CD14-positive monocyte (primary cell): Measurements from ENCODE around the gene TNFAIP2. TPM values are rescaled to one million over a fixed set of nuclear protein-coding genes. Genes with fewer than 3 reads are reported as not detected.

Experiments
- DNase-seq, 3 donors: peaks; one replicate each; pipeline ENCODE4 v3.0.0-alpha.2; 2011 to 2022
- H2AFZ ChIP-seq: 2 replicates; pipeline ENCODE4 v1.6.0; 2012; ENCODE audit warnings: mild to moderate bottlenecking, low read depth, low read length, inconsistent platforms; ENCODE audit not compliant: insufficient read depth, poor library complexity, severe bottlenecking
- H3K27ac ChIP-seq, 2 donors: 1 replicate in 1 of 2; 2 replicates in 1 of 2; pipeline ENCODE4 v1.5.1; 2012 to 2013; ENCODE audit warnings: low read length in 2 of 2, control low read depth in 1 of 2, inconsistent platforms in 1 of 2, low read depth in 1 of 2, mild to moderate bottlenecking in 1 of 2
- H3K27me3 ChIP-seq, 2 donors: one replicate each; pipeline versions ENCODE4 v1.6.0 to v1.6.1; 2011 to 2013; ENCODE audit warnings: low read length in 2 of 2; ENCODE audit not compliant: control insufficient read depth in 2 of 2, insufficient read depth in 2 of 2
- H3K36me3 ChIP-seq, 2 donors: replicated peaks in 1 of 2; 1 replicate in 1 of 2; 2 replicates in 1 of 2; pipeline versions ENCODE4 v1.5.1 to v1.6.1; 2012 to 2013; ENCODE audit warnings: low read length in 2 of 2, control low read depth in 1 of 2, inconsistent platforms in 1 of 2, mild to moderate bottlenecking in 1 of 2; ENCODE audit not compliant: insufficient read depth in 2 of 2, control insufficient read depth in 1 of 2
- H3K4me1 ChIP-seq, 2 donors: 1 replicate in 1 of 2; 2 replicates in 1 of 2; pipeline versions ENCODE4 v1.5.1 to v1.6.1; 2012 to 2013; ENCODE audit warnings: low read length in 2 of 2, control low read depth in 1 of 2, inconsistent platforms in 1 of 2, mild to moderate bottlenecking in 1 of 2, moderate library complexity in 1 of 2; ENCODE audit not compliant: insufficient read depth in 2 of 2, control insufficient read depth in 1 of 2
- H3K4me2 ChIP-seq: replicated peaks from 2 replicates; pipeline ENCODE3; 2012; ENCODE audit warnings: low read length, moderate library complexity, mild to moderate bottlenecking; ENCODE audit not compliant: poor library complexity, severe bottlenecking; ENCODE audit errors: extremely low read depth
- H3K4me3 ChIP-seq, 3 experiments: fragments of 200-600 bp in 1 of 3; sonication (generic) in 1 of 3; replicated peaks in 1 of 3; 1 replicate in 2 of 3; 2 replicates in 1 of 3; pipeline ENCODE4 v1.5.1; 2011 to 2013; ENCODE audit warnings: low read length in 3 of 3, mild to moderate bottlenecking in 3 of 3, control low read depth in 2 of 3, low read depth in 2 of 3, inconsistent platforms in 1 of 3, moderate library complexity in 1 of 3
- H3K79me2 ChIP-seq: 2 replicates; pipeline ENCODE4 v1.6.0; 2012; ENCODE audit warnings: mild to moderate bottlenecking, control low read depth, inconsistent platforms, low read length, moderate library complexity; ENCODE audit not compliant: insufficient read depth
- H3K9ac ChIP-seq: 2 replicates; pipeline ENCODE4 v1.6.0; 2017; ENCODE audit warnings: low read length, mild to moderate bottlenecking; ENCODE audit not compliant: insufficient read depth, poor library complexity, severe bottlenecking
- H3K9me3 ChIP-seq, 2 donors: replicated peaks in 1 of 2; 1 replicate in 1 of 2; 2 replicates in 1 of 2; pipeline versions ENCODE4 v1.5.1 to v1.6.1; 2012 to 2013; ENCODE audit warnings: low read length in 2 of 2, control low read depth in 1 of 2; ENCODE audit not compliant: control insufficient read depth in 1 of 2, insufficient read depth in 1 of 2
- H4K20me1 ChIP-seq: 2 replicates; pipeline ENCODE4 v1.6.0; 2012; ENCODE audit warnings: mild to moderate bottlenecking, low read length, control low read depth, moderate library complexity; ENCODE audit not compliant: insufficient read depth
- H3K27ac Mint-ChIP-seq, 7 donors: one replicate each; pipeline ENCODE4 v1.8.0; 2020; ENCODE audit warnings: mild to moderate bottlenecking in 7 of 7, mixed read lengths in 7 of 7, moderate library complexity in 6 of 7, inconsistent platforms in 2 of 7
- H3K27me3 Mint-ChIP-seq, 3 donors: one replicate each; pipeline ENCODE4 v1.8.0; 2021 to 2022; ENCODE audit warnings: low read depth in 3 of 3, mild to moderate bottlenecking in 3 of 3, mixed read lengths in 3 of 3, moderate library complexity in 3 of 3, inconsistent platforms in 1 of 3
- H3K36me3 Mint-ChIP-seq, 2 donors: one replicate each; pipeline ENCODE4 v1.8.0; 2020; ENCODE audit warnings: mixed read lengths in 2 of 2, inconsistent platforms in 1 of 2, mild to moderate bottlenecking in 1 of 2
- H3K4me1 Mint-ChIP-seq: one replicate; pipeline ENCODE4 v1.8.0; 2020; ENCODE audit warnings: mild to moderate bottlenecking, mixed read lengths
- H3K4me3 Mint-ChIP-seq, 2 donors: one replicate each; pipeline ENCODE4 v1.8.0; 2020; ENCODE audit warnings: mild to moderate bottlenecking in 2 of 2, mixed read lengths in 2 of 2, moderate library complexity in 1 of 2
- H3K9me3 Mint-ChIP-seq, 7 donors: one replicate each; pipeline ENCODE4 v1.8.0; 2020 to 2022; ENCODE audit warnings: mixed read lengths in 7 of 7, mild to moderate bottlenecking in 6 of 7, moderate library complexity in 6 of 7, inconsistent platforms in 2 of 7
- CTCF ChIP-seq: fragments of 200-600 bp; IDR thresholded peaks from one replicate; pipeline ENCODE4 v1.8.0; 2022; ENCODE audit warnings: antibody characterized with exemption, mild to moderate bottlenecking
- WGBS: methylation state at CpG from one replicate; pipeline ENCODE4 v1.1.5; 2013; ENCODE audit warnings: missing lambda C conversion rate; ENCODE audit not compliant: insufficient coverage; 5-methylcytosine and 5-hydroxymethylcytosine counted together
- intact Hi-C, 2 donors: fragments of 100-400 bp; cut with micrococcal nuclease; formaldehyde crosslinking; loops; one replicate each; pipeline versions ENCODE4 v1.15.0 to v1.15.1; 2023
- polyA plus RNA-seq, 3 donors: library from polyadenylated mRNA; depleted of rRNA in 1 of 3; unstranded in 2 of 3; stranded (reverse) in 1 of 3; fragments of 300-500 nt in 2 of 3; fragments of >200 nt in 1 of 3; fragmentation: Illumina TruSeq in 2 of 3; gene quantifications; 1 replicate in 2 of 3; 2 replicates in 1 of 3; pipeline ENCODE4 v1.2.3, GENCODE V29; 2012 to 2021

The TNFAIP2 gene
- polyA plus RNA-seq, 3 donors: 41.5 to 1,807 (median 50.8) TPM

- Histone ChIP-seq H3K9me3 (peaks cover 0 to 11% of the 10 kb centered on the region in 2 donors), H2AFZ (no peak overlapping the region), H4K20me1 (no peaks in the 10 kb centered on the region), H3K4me1 (no peaks in the 10 kb centered on the region), H3K36me3 (no peaks in the 10 kb centered on the region), H3K4me3 (no peak overlapping the region), H3K27ac (no peak overlapping the region), H3K79me2 (no peaks in the 10 kb centered on the region), H3K9ac (no peak overlapping the region), H3K27me3 (no peaks in the 10 kb centered on the region), H3K4me2 (no peak overlapping the region)
- Mint-ChIP-seq H3K4me3 (no peak overlapping the region), H3K27me3 (peaks cover 0 to 11% (median 9%) of the 10 kb centered on the region in 3 donors), H3K27ac (no peak overlapping the region), H3K36me3 (no peaks in the 10 kb centered on the region), H3K4me1 (no peaks in the 10 kb centered on the region), H3K9me3 (peaks cover 8 to 24% (median 12%) of the 10 kb centered on the region in 7 donors)
- intact Hi-C loops: no loop called here
- no peak for DNase-seq
- 59% methylated on average over 5 of the region's 5 CpGs for WGBS
- no peak for TF ChIP-seq CTCF
Measured at GRCh38 chr14:103179094-103179493, 55.8 kb downstream of the TNFAIP2 start.

DNA sequence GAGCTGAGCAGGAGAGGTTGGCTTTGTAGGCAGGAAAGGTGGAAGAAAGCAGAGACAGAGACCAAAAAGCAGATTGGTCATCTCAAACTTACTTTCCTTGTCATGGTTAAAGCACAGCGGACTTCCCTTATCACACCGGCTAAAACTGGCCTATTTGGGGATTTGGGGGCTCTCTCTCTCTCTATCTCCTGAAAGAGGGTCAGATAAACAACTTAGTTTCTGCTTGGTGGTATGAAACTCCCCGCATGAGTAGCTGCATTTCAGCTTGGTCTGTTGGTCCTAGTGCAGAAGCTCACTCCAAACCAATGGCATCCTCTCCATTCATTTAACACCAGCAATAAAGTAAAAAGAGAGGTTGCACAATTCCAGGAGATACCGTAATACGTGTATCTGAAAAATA, 57.1 kb downstream of the TNFAIP2 start:
- H3K27ac Mint-ChIP-seq: no peak overlapping the region

More for the DNA sequence above, 57.1 kb downstream of the TNFAIP2 start:
- intact Hi-C loops: loop anchor here in 1 of 2 donors (10.0 kb wide), 1 partner anchor 106 kb away; no protein-coding TSS in a partner anchor
- no peak for TF ChIP-seq CTCF
- 80% methylated on average over 1 of the region's 5 CpGs for WGBS
- H3K9ac ChIP-seq: no peak overlapping the region
- Mint-ChIP-seq H3K4me1 (no peaks in the 10 kb centered on the region), H3K36me3 (no peaks in the 10 kb centered on the region), H3K4me3 (no peak overlapping the region), H3K27me3 (peaks cover 0 to 12% (median 10%) of the 10 kb centered on the region in 3 donors), H3K9me3 (peaks cover 2 to 12% (median 5%) of the 10 kb centered on the region in 7 donors)
- H2AFZ ChIP-seq: no peak overlapping the region
- no peaks in the 10 kb centered on the region for H3K36me3 ChIP-seq
- H3K4me2 ChIP-seq: no peak overlapping the region
- no peaks in the 10 kb centered on the region for H4K20me1 ChIP-seq
- no peak for DNase-seq
- no peak overlapping the region for H3K27ac ChIP-seq
- no peaks in the 10 kb centered on the region for H3K4me1 ChIP-seq
- no peaks in the 10 kb centered on the region for H3K27me3 ChIP-seq
- peaks cover 0 to 4% of the 10 kb centered on the region in 2 donors for H3K9me3 ChIP-seq
- no peak overlapping the region for H3K4me3 ChIP-seq
- H3K79me2 ChIP-seq: no peaks in the 10 kb centered on the region
